GM12872 (cell line): ENCODE results near the gene SIAH2.

Experiments
- TF ChIP-seq, protein P1 (sequence below): IDR thresholded peaks from 3 replicates; pipeline ENCODE4 v1.5.1; 2011; ENCODE audit warnings: low read depth, mild to moderate bottlenecking, low read length, moderate library complexity; ENCODE audit not compliant: insufficient read depth

Gene SIAH2

DNA sequence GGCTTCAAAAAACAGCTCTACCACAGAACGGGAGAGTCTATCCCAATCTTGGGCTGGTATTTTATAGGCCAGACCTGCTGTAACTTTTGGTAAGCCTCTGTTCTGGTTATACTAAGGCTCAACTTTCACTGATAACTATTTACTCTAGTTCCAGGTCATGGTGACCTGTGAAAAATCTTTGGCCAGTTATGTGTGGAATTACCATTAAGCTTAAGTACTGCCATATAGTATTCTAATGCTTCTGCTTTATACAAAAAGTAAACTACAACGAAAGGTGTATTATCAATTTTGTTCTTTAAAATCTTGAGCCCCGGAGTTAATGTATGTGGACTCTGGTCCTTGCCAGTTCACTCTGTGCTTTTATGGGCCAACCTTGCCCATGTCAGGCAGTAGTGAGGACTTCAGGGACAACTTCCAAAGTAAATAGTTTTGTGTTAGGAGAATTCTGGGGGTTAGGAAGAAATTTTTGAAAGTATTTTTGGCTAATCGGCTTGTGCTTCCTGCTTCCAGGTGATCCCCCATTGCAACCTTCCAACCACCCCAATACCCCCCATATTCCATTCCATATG, 6.4 kb downstream of the SIAH2 start:
- TF ChIP-seq, protein P1, sequence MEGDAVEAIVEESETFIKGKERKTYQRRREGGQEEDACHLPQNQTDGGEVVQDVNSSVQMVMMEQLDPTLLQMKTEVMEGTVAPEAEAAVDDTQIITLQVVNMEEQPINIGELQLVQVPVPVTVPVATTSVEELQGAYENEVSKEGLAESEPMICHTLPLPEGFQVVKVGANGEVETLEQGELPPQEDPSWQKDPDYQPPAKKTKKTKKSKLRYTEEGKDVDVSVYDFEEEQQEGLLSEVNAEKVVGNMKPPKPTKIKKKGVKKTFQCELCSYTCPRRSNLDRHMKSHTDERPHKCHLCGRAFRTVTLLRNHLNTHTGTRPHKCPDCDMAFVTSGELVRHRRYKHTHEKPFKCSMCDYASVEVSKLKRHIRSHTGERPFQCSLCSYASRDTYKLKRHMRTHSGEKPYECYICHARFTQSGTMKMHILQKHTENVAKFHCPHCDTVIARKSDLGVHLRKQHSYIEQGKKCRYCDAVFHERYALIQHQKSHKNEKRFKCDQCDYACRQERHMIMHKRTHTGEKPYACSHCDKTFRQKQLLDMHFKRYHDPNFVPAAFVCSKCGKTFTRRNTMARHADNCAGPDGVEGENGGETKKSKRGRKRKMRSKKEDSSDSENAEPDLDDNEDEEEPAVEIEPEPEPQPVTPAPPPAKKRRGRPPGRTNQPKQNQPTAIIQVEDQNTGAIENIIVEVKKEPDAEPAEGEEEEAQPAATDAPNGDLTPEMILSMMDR: no peak

DNA sequence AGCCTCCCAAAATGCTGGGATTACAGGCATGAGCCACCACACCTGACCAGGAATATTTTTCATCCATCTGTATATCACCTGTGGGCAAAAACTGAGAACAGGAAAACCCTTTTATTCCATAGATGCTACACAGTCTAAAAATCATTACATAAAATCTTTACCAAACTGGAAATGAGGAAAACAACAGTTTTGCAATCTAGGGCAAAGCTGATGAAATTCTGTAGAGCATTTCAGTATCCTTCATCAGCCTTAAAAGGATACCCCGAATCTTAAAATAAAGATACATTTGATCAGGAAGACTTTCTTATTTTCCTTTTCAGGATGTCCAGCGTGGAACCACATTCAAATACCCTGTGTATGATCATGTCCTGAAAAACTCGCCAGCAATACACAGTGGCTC, 7.1 kb downstream of the SIAH2 start:
- TF ChIP-seq, protein P1: no peak

DNA sequence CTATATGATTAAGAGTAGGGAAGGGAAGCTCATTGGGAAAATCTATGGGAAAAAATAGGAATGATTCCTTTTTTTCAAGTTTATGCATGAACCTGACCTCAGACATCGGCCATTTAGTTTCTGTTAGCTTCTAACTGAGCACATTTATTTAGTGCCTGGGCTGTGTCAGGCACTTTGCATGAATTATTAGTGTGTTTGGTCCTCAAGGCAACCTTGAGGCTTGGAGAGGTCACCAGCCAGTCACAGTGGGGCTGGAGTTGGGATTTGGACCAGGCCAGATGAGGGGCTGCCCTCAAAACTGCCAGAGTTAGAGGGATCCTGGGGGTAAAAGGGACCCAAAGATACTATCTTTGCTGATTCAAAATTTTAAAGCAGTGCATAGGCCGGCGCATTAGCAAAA, 8.1 kb downstream of the SIAH2 start:
- TF ChIP-seq, protein P1: no peak

DNA sequence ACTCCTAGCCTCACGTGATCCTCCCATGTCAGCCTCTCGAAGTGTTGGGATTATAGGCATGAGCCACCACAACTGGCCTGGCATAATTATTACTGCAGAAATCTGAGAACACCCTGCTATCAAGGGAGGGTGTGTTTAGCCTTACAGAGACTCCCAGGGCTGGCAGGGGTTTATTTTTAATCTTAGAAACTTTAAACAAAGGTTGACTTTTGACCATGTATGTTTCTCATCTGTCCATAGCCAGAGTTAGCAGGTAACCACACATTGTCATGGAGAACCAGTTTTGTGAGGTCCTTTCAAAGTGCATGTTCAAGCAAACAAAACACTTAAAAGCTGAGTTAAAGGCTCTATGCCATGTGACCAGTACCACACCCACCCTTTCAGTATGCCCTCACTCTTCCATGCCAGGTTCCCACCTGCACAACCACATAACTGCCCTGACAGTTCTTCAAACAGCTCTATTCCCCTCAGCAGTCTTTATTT, 11.1 kb downstream of the SIAH2 start:
- TF ChIP-seq, protein P1: no peak

DNA sequence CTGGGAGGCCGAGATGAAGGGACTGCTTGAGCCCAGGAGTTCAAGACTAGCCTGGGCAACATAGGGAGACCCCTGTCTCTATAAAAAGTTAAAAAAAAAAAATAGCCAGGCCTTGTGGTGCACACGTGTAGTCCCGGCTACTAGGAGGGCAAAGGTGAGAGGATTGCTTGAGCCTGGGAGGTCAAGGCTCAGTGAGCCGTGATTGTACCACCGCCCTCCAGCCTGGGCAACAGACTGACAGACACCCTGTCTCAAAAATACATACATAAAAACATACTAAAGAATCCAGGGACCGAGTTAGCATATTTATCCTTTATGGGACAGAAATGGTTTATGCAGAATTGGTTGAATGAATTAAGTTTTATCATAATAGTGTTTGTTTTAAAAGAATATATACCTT, 13.7 kb downstream of the SIAH2 start:
- TF ChIP-seq, protein P1: no peak

DNA sequence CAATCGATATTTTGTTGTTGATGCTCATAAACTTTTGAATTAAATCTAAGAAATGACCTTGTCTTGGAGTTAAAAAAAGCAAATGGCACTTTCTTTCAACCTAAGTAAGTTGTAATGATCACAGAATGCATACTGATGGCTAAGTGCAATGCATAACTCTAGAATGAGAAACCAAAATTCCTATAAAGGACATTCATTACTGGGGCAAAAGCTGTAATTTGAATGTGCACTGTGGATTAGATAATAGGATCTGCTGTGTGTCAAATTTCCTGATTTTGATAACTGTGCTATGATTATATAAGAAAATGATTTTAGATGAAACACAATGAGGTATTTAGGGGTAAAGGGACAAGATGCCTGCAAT, 14.3 kb downstream of the SIAH2 start:
- TF ChIP-seq, protein P1: no peak

DNA sequence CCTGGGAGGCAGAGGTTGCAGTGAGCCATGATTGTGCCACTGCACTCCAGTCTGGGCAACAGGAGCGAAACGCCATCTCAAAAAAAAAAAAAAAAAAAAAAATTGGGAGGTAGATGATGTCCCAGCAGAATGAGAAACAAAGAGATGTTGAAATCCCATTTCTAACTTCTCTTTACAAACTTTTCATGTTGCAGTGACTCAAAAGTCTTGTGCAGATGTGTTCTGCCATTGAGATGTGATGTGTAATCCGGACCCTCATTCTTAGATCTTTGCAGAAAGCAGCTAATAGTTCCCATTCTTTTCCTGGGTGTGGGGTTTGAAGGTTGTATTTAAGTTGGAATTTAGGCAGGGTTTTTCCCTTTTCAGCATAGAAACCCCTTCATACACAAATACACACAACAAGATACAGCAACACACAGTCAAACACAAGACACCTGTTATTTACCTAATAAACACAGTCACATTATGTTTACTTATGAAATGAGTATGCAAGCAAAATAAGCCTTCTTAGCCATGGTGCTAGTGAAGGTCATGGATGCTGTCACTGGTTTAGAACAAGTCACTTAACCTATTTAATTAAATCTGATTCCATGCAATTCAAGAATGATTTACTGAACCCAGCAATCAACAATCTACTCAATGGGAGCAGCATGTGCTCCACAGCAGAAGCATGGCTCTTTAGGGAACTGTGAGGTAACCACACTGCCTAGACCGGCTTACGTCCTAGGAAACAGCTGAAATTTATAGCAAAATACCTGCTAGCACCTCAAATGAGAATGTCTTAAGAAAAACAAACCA, 14.9 kb downstream of the SIAH2 start:
- TF ChIP-seq, protein P1: no peak
